Activated CD8-positive, alpha-beta T cell treated with anti-CD3 and anti-CD28 coated beads for 36 hours (primary cell): ENCODE data around the gene PITPNM1. TPM values are rescaled to one million over a fixed set of nuclear protein-coding genes. Genes with fewer than 3 reads are reported as not detected.

Experiments used
- ATAC-seq: fragments of 200-7000 bp; cut with Tn5 transposase; one replicate; pipeline ENCODE4 v1.10.0; 2021; ENCODE audit warnings: mild to moderate bottlenecking, moderate library complexity
- CTCF ChIA-PET: fragments of 350-600 bp; sonication (Branson Sonifier 250); formaldehyde crosslinking; loops from one replicate; lab custom pipeline; 2021; ENCODE audit warnings: antibody characterized with exemption; lab: Charles Lee
- POLR2A ChIA-PET: fragments of 350-600 bp; sonication (Branson Sonifier 250); formaldehyde crosslinking; loops from one replicate; lab custom pipeline; 2021; ENCODE audit warnings: antibody characterized with exemption; lab: Charles Lee
- DNase-seq: peaks from one replicate; pipeline ENCODE4 v3.0.0-alpha.2; 2020
- H3K27ac Mint-ChIP-seq: one replicate; pipeline ENCODE4 v1.8.0; 2021; ENCODE audit warnings: mild to moderate bottlenecking, mixed read lengths
- H3K27me3 Mint-ChIP-seq: one replicate; pipeline ENCODE4 v1.8.0; 2021; ENCODE audit warnings: mixed read lengths
- H3K36me3 Mint-ChIP-seq: one replicate; pipeline ENCODE4 v1.8.0; 2021; ENCODE audit warnings: low read depth, mixed read lengths
- H3K4me1 Mint-ChIP-seq: one replicate; pipeline ENCODE4 v1.8.0; 2021; ENCODE audit warnings: low read depth, mixed read lengths
- H3K4me3 Mint-ChIP-seq: one replicate; pipeline ENCODE4 v1.8.0; 2021; ENCODE audit warnings: mild to moderate bottlenecking, moderate library complexity, mixed read lengths
- H3K9me3 Mint-ChIP-seq: one replicate; pipeline ENCODE4 v1.8.0; 2021; ENCODE audit warnings: mixed read lengths
- intact Hi-C: fragments of 100-400 bp; cut with micrococcal nuclease; formaldehyde crosslinking; loops from one replicate; pipeline ENCODE4 v1.10.0; 2022
- total RNA-seq, 2 experiments: library from RNA; stranded (reverse); gene quantifications; one replicate each; pipeline ENCODE4 v1.2.3, GENCODE V29; 2021
- TF ChIP-seq, protein P1 (sequence below): fragments of 200-600 bp; IDR thresholded peaks from one replicate; pipeline ENCODE4 v1.8.0; 2022; ENCODE audit warnings: antibody characterized with exemption, mild to moderate bottlenecking

PITPNM1 gene
- total RNA-seq, 2 experiments from 2014 or later, result 87.8 to 88.1 TPM

DNA sequence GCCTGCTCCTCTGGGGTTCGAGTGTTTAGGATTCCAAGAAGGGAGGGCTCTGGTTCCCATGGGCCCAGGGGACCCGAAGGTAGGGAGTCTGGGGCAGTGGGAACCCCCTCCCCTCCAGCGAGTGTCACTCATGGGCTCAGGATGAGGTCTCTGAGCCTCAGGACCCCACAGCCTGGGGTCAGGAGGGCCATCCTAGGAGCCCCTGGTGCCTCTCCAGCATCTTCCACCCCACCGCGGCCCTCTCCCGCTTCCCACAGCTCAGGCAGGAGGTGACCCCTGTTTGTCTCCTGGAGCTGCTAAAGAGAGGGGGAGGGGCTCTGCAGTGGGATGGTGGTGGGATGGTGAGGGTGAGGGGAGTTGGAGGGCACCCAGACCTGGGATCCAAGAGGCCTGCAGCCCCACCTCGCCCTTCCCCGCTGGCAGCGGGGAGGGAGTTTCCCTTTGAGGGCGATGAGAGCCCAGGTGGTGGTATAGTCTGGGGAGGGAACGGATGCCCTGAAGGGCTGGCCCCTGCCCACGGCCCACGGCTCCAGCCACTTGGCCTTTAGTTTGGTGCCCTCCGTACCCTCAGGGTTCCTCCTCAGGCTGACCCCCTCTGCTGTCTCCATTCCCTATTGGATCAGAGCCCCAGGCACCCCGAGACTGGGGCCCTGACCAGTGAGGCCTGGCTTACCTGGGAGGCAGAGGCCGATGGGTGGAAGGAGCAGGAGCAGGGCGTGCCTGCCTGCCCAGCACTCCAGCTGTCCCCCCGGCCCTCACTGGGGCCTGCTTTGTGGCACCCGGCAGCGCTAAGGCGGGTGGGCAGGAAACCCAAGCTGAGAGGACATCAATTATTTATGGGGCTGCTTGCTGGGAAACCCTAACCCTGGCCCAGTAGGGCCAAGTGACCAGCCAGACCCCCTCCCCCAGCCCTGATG, 51.1 kb downstream of the PITPNM1 start:
- TF ChIP-seq, protein P1, sequence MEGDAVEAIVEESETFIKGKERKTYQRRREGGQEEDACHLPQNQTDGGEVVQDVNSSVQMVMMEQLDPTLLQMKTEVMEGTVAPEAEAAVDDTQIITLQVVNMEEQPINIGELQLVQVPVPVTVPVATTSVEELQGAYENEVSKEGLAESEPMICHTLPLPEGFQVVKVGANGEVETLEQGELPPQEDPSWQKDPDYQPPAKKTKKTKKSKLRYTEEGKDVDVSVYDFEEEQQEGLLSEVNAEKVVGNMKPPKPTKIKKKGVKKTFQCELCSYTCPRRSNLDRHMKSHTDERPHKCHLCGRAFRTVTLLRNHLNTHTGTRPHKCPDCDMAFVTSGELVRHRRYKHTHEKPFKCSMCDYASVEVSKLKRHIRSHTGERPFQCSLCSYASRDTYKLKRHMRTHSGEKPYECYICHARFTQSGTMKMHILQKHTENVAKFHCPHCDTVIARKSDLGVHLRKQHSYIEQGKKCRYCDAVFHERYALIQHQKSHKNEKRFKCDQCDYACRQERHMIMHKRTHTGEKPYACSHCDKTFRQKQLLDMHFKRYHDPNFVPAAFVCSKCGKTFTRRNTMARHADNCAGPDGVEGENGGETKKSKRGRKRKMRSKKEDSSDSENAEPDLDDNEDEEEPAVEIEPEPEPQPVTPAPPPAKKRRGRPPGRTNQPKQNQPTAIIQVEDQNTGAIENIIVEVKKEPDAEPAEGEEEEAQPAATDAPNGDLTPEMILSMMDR, result no peak
- Mint-ChIP-seq H3K4me3 (no peak overlapping the region), H3K4me1 (peaks cover 9% of the 10 kb centered on the region), H3K36me3 (no peaks in the 10 kb centered on the region), H3K27ac (no peak overlapping the region), H3K27me3 (no peaks in the 10 kb centered on the region), H3K9me3 (no peaks in the 10 kb centered on the region)
- POLR2A ChIA-PET, result interaction anchor here (0.9 to 1.8 kb wide), 3 partner anchors 14 to 214 kb away, joined by 3 to 8 read pairs (median 6); no protein-coding TSS in a partner anchor
- CTCF ChIA-PET, result no interaction called here
- DNase-seq (no peak), ATAC-seq (no peak)
- intact Hi-C loops, result no loop called here

DNA sequence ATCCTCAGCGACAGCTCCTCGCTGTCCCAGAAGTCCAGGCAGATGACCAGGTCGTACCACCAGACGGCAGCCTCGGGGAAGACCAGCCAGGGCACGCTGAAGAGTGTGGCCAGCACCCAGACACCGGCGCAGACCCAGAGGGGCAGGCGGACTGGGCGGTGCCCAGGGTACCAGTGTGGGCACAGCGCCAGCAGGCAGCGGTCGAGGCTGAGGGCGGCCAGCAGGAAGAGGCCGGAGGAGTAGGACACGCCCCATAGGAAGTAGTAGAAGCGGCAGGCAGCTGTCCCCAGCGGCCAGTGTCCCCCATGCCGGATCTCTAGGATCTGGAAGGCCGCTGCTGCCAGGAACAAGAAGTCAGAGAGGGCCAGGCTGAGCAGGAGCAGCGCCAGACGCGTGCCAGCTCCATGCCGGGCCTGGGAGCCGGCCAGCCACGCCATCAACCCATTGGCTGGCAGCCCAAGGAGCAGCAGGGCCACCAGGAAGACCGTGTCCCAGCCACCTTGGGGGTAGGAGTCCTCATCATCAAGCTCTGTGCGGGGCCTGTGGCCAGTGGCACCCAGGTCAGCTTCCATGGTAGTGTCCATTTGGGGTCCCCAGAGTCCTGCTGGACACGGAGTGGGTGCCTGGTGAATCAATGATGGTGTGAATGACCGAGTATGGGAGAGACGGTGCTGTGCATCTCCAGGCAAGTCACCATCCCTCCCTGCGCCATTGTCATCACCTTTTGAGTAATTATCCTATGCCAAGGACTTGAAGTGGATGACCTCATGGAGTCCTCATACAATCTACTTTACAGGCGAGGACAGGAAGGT, 52.8 kb downstream of the PITPNM1 start, which contains the start of gene GPR152:
Gene GPR152, minus strand, starts transcription at position 589 of the 812 bp plus-strand sequence. Its CDS starts 5 bp downstream, at position 584.
- TF ChIP-seq, protein P1, result no peak
- peaks cover 17% of the 10 kb centered on the region for H3K4me1 Mint-ChIP-seq
- H3K27ac Mint-ChIP-seq, result no peak within 1 kb of the TSS
- CTCF ChIA-PET, result interaction anchor here (1.2 kb wide), 1 partner anchor 70 kb away, joined by 3 read pairs; no protein-coding TSS in a partner anchor
- H3K4me3 Mint-ChIP-seq, result no peak within 1 kb of the TSS
- H3K9me3 Mint-ChIP-seq, result no peaks in the 10 kb centered on the region
- no peak for DNase-seq
- ATAC-seq, result no peak
- no peaks in the 10 kb centered on the region for H3K36me3 Mint-ChIP-seq
- POLR2A ChIA-PET, result interaction anchor here (0.6 to 2.2 kb wide), 7 partner anchors 9 to 45 kb away, joined by 3 to 11 read pairs (median 3); partner anchors contain the start of gene PTPRCAP
- H3K27me3 Mint-ChIP-seq, result no peaks in the 10 kb centered on the region
- intact Hi-C loops, result no loop called here

DNA sequence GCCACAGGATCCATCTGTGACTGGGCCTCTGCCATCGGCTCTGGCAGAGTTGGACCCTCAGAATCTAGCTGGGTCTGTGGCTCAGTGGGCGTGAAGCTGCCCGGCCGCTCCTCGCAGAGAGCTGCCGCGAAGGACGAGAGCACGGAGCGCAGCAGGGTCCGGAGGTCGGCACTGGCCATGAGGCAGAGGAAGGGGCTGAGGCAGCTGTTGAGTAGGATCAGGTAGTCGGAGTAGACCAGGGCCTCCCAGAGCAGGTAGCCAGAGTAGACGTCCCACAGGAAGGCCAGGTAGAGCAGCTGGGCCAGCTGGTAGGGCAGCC, 53.5 kb downstream of the PITPNM1 start:
- Mint-ChIP-seq H3K4me1 (peaks cover 20% of the 10 kb centered on the region), H3K27me3 (no peaks in the 10 kb centered on the region), H3K4me3 (no peak overlapping the region), H3K36me3 (no peaks in the 10 kb centered on the region), H3K27ac (no peak overlapping the region), H3K9me3 (no peaks in the 10 kb centered on the region)
- TF ChIP-seq, protein P1, result no peak
- ChIA-PET POLR2A (interaction anchor here (0.6 to 2.2 kb wide), 8 partner anchors 10 to 54 kb away, joined by 3 to 11 read pairs (median 3); partner anchors contain the start of genes PITPNM1 and PTPRCAP), CTCF (interaction anchor here (1.2 kb wide), 1 partner anchor 69 kb away, joined by 3 read pairs; no protein-coding TSS in a partner anchor)
- ATAC-seq, result no peak
- DNase-seq, result no peak
- intact Hi-C loops, result no loop called here

DNA sequence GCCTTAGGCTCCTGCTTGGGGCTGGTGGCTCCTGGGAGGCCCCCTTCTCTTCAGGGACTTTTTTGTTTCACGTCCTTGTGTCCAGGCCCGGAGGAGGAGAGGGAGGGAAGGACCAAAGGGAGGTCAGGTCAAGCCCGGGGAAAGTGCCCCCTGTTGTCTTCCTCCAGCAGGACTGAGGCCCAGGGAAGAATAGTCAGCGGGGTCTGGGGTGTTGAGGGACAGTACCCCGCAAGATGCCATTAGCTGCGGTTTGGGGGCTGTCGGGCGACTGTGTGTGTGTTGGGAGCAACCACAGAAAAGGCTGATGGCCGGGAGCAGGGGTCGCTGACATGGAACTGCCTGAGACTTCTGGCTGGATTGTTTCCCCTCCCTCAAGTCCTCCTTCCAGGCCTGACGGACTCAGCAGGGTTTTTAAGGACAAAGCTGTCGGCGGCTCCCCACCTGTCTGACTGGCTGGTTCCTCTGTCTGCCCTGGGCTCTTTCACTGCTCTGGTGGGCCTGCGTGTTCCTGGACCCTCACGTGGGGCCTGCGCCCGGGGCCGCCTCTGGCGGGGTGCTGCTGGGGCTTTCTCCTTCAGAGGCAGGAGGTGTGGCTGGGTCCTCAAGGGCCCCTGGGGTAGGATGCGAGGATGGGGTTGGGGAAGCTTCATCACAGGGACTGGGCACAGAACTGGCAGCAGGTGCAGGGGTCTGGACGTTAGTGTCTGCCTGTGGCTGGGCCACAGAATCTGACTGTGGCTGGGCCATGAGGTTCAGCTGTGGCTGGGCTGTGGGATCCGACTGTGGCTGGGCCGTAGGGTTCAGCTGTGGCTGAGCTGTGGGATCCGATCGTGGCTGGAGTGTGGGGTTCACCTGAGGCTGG, 54.1 kb downstream of the PITPNM1 start:
- Mint-ChIP-seq H3K9me3 (no peaks in the 10 kb centered on the region), H3K36me3 (no peaks in the 10 kb centered on the region), H3K4me3 (no peak overlapping the region), H3K4me1 (peaks cover 25% of the 10 kb centered on the region), H3K27me3 (no peaks in the 10 kb centered on the region), H3K27ac (no peak overlapping the region)
- ATAC-seq (no peak), DNase-seq (no peak)
- CTCF ChIA-PET, result interaction anchor here (1.2 kb wide), 1 partner anchor 68 kb away, joined by 3 read pairs; no protein-coding TSS in a partner anchor
- TF ChIP-seq, protein P1, result no peak
- intact Hi-C loops, result no loop called here
- POLR2A ChIA-PET, result interaction anchor here (0.9 to 2.2 kb wide), 8 partner anchors 10 to 55 kb away, joined by 3 to 11 read pairs (median 3); partner anchors contain the start of genes PITPNM1, PPP1CA and PTPRCAP
